IgD-negative memory B cell (primary cell): ENCODE measurements around the gene CYSLTR1. TPM values are rescaled to one million over a fixed set of nuclear protein-coding genes. Genes with fewer than 3 reads are reported as not detected.

Experiments
- H3K27ac Mint-ChIP-seq, 3 donors: one replicate each; pipeline ENCODE4 v1.8.0; 2020 to 2022; ENCODE audit warnings: mild to moderate bottlenecking in 3 of 3, mixed read lengths in 3 of 3, moderate library complexity in 1 of 3
- H3K27me3 Mint-ChIP-seq: one replicate; pipeline ENCODE4 v1.8.0; 2021; ENCODE audit warnings: mixed read lengths
- H3K36me3 Mint-ChIP-seq: one replicate; pipeline ENCODE4 v1.8.0; 2020; ENCODE audit warnings: mild to moderate bottlenecking, mixed read lengths
- H3K4me1 Mint-ChIP-seq, 3 donors: one replicate each; pipeline ENCODE4 v1.8.0; 2020 to 2022; ENCODE audit warnings: mixed read lengths in 3 of 3, mild to moderate bottlenecking in 1 of 3
- H3K4me3 Mint-ChIP-seq, 4 donors: one replicate each; pipeline ENCODE4 v1.8.0; 2020 to 2022; ENCODE audit warnings: mild to moderate bottlenecking in 4 of 4, mixed read lengths in 4 of 4, moderate library complexity in 3 of 4
- H3K9me3 Mint-ChIP-seq, 3 donors: one replicate each; pipeline ENCODE4 v1.8.0; 2020 to 2021; ENCODE audit warnings: mixed read lengths in 3 of 3, mild to moderate bottlenecking in 1 of 3
- polyA plus RNA-seq: library from polyadenylated mRNA; unstranded; fragments of 300-500 nt; fragmentation: Illumina TruSeq; gene quantifications from one replicate; pipeline ENCODE4 v1.2.3, GENCODE V29; 2021

CYSLTR1 gene
- 63.8 TPM for polyA plus RNA-seq

- Mint-ChIP-seq H3K4me1 (peaks cover 45 to 57% (median 55%) of the 10 kb centered on the region in 3 donors), H3K27me3 (no peaks in the 10 kb centered on the region)
These were observed at the start of gene CYSLTR1 for GRCh38 chrX:78327370-78328086. Gene CYSLTR1 (minus strand): TSS chrX:78327611. CDS start chrX:78273746, 53,865 bp downstream.

GRCh38 chrX:78377186-78377585, 49.8 kb upstream of the CYSLTR1 start:
- Mint-ChIP-seq H3K4me3 (no peak overlapping the region), H3K27ac (no peak overlapping the region)

More at GRCh38 chrX:78327370-78328086, at the start of gene CYSLTR1:
- H3K36me3 Mint-ChIP-seq = no peaks in the 10 kb centered on the region
- no peaks in the 10 kb centered on the region for H3K9me3 Mint-ChIP-seq
- H3K27ac Mint-ChIP-seq = peak within 1 kb of the TSS; percentile 78 to 86 (median 83)
- peak within 1 kb of the TSS; percentile 86 to 97 (median 94) for H3K4me3 Mint-ChIP-seq

GRCh38 chrX:78375894-78376293, 48.5 kb upstream of the CYSLTR1 start:
- peaks cover 2% of the 10 kb centered on the region for H3K27me3 Mint-ChIP-seq
- H3K36me3 Mint-ChIP-seq = no peaks in the 10 kb centered on the region
- peaks cover 2 to 8% (median 5%) of the 10 kb centered on the region in 3 donors for H3K9me3 Mint-ChIP-seq
- H3K4me3 Mint-ChIP-seq = no peak overlapping the region
- peaks cover 0 to 2% (median 2%) of the 10 kb centered on the region in 3 donors for H3K4me1 Mint-ChIP-seq
- H3K27ac Mint-ChIP-seq = no peak overlapping the region

More at GRCh38 chrX:78377186-78377585, 49.8 kb upstream of the CYSLTR1 start:
- no peaks in the 10 kb centered on the region for H3K36me3 Mint-ChIP-seq
- H3K9me3 Mint-ChIP-seq = peaks cover 2 to 13% (median 3%) of the 10 kb centered on the region in 3 donors
- H3K27me3 Mint-ChIP-seq = peaks cover 2% of the 10 kb centered on the region
- H3K4me1 Mint-ChIP-seq = peaks cover 0 to 2% (median 2%) of the 10 kb centered on the region in 3 donors

- H3K4me1 Mint-ChIP-seq = no peaks in the 10 kb centered on the region
- H3K27ac Mint-ChIP-seq = no peak overlapping the region
- H3K36me3 Mint-ChIP-seq = peaks cover 2% of the 10 kb centered on the region
- no peaks in the 10 kb centered on the region for H3K27me3 Mint-ChIP-seq
- H3K4me3 Mint-ChIP-seq = no peak overlapping the region
- peaks cover 3 to 9% (median 9%) of the 10 kb centered on the region in 3 donors for H3K9me3 Mint-ChIP-seq
These were observed 39.2 kb upstream of the CYSLTR1 start for GRCh38 chrX:78366576-78366975.

- Mint-ChIP-seq H3K9me3 (peaks cover 1 to 10% (median 3%) of the 10 kb centered on the region in 3 donors), H3K4me3 (no peak overlapping the region), H3K27me3 (no peaks in the 10 kb centered on the region), H3K27ac (no peak overlapping the region), H3K36me3 (peaks cover 6% of the 10 kb centered on the region), H3K4me1 (peaks cover 3 to 6% (median 5%) of the 10 kb centered on the region in 3 donors)
These were observed 30.1 kb upstream of the CYSLTR1 start for GRCh38 chrX:78357342-78358055.

- Mint-ChIP-seq H3K9me3 (peaks cover 0 to 4% (median 1%) of the 10 kb centered on the region in 3 donors), H3K36me3 (no peaks in the 10 kb centered on the region), H3K27ac (peak overlapping the region; percentile 68 to 92 (median 85)), H3K4me1 (peaks cover 43 to 59% (median 57%) of the 10 kb centered on the region in 3 donors), H3K4me3 (peak overlapping the region in 3 of 4 donors; percentile 58 to 78 (median 74)), H3K27me3 (no peaks in the 10 kb centered on the region)
These were observed 6.1 kb upstream of the CYSLTR1 start for GRCh38 chrX:78333521-78333920.

- Mint-ChIP-seq H3K4me3 (peak overlapping the region in 3 of 4 donors; percentile 4 to 6 (median 5)), H3K9me3 (peaks cover 0 to 4% (median 0%) of the 10 kb centered on the region in 3 donors), H3K27me3 (no peaks in the 10 kb centered on the region), H3K27ac (peak overlapping the region; percentile 55 to 91 (median 86)), H3K36me3 (no peaks in the 10 kb centered on the region), H3K4me1 (peaks cover 49 to 68% (median 67%) of the 10 kb centered on the region in 3 donors)
These were observed 4.3 kb upstream of the CYSLTR1 start for GRCh38 chrX:78331708-78332107.

- H3K4me1 Mint-ChIP-seq = peaks cover 49 to 68% (median 64%) of the 10 kb centered on the region in 3 donors
- H3K36me3 Mint-ChIP-seq = no peaks in the 10 kb centered on the region
- no peaks in the 10 kb centered on the region for H3K27me3 Mint-ChIP-seq
- no peaks in the 10 kb centered on the region for H3K9me3 Mint-ChIP-seq
- H3K27ac Mint-ChIP-seq = peak overlapping the region in 2 of 3 donors; percentile 26 to 87
- peak overlapping the region in 2 of 4 donors; percentile 38 to 84 for H3K4me3 Mint-ChIP-seq
These were observed 3.1 kb upstream of the CYSLTR1 start for GRCh38 chrX:78330540-78330939.

- H3K4me3 Mint-ChIP-seq = peak overlapping the region in 3 of 4 donors; percentile 41 to 94 (median 84)
- H3K27ac Mint-ChIP-seq = peak overlapping the region; percentile 72 to 91 (median 87)
- no peaks in the 10 kb centered on the region for H3K9me3 Mint-ChIP-seq
- peaks cover 47 to 64% (median 61%) of the 10 kb centered on the region in 3 donors for H3K4me1 Mint-ChIP-seq
- H3K27me3 Mint-ChIP-seq = no peaks in the 10 kb centered on the region
- H3K36me3 Mint-ChIP-seq = no peaks in the 10 kb centered on the region
These were observed 2.7 kb upstream of the CYSLTR1 start for GRCh38 chrX:78330068-78330467.

- peak overlapping the region; percentile 72 to 91 (median 87) for H3K27ac Mint-ChIP-seq
- H3K4me3 Mint-ChIP-seq = peak overlapping the region; percentile 41 to 94 (median 76)
- H3K4me1 Mint-ChIP-seq = peaks cover 47 to 59% (median 56%) of the 10 kb centered on the region in 3 donors
These were observed 2.1 kb upstream of the CYSLTR1 start for GRCh38 chrX:78329486-78329885.

GRCh38 chrX:78326401-78326800, 1.0 kb downstream of the CYSLTR1 start:
- peaks cover 3% of the 10 kb centered on the region for H3K36me3 Mint-ChIP-seq
- H3K4me1 Mint-ChIP-seq = peaks cover 45 to 59% (median 57%) of the 10 kb centered on the region in 3 donors
- H3K27ac Mint-ChIP-seq = peak overlapping the region in 2 of 3 donors; percentile 78 to 86
- no peaks in the 10 kb centered on the region for H3K9me3 Mint-ChIP-seq
- H3K4me3 Mint-ChIP-seq = peak overlapping the region; percentile 86 to 97 (median 94)
- no peaks in the 10 kb centered on the region for H3K27me3 Mint-ChIP-seq

More at GRCh38 chrX:78329486-78329885, 2.1 kb upstream of the CYSLTR1 start:
- Mint-ChIP-seq H3K36me3 (no peaks in the 10 kb centered on the region), H3K27me3 (no peaks in the 10 kb centered on the region), H3K9me3 (no peaks in the 10 kb centered on the region)

- H3K36me3 Mint-ChIP-seq = peaks cover 3% of the 10 kb centered on the region
- H3K9me3 Mint-ChIP-seq = no peaks in the 10 kb centered on the region
- H3K4me1 Mint-ChIP-seq = peaks cover 39 to 46% (median 41%) of the 10 kb centered on the region in 3 donors
- H3K27ac Mint-ChIP-seq = peak overlapping the region; percentile 6 to 62 (median 49)
- H3K27me3 Mint-ChIP-seq = peaks cover 2% of the 10 kb centered on the region
- peak overlapping the region; percentile 18 to 79 (median 56) for H3K4me3 Mint-ChIP-seq
These were observed 4.5 kb downstream of the CYSLTR1 start for GRCh38 chrX:78322863-78323262.

GRCh38 chrX:78321809-78322208, 5.6 kb downstream of the CYSLTR1 start:
- peaks cover 2% of the 10 kb centered on the region for H3K27me3 Mint-ChIP-seq
- peak overlapping the region; percentile 41 to 88 (median 62) for H3K4me3 Mint-ChIP-seq
- H3K4me1 Mint-ChIP-seq = peaks cover 38 to 46% (median 44%) of the 10 kb centered on the region in 3 donors
- no peaks in the 10 kb centered on the region for H3K9me3 Mint-ChIP-seq
- H3K36me3 Mint-ChIP-seq = peaks cover 3% of the 10 kb centered on the region
- peak overlapping the region; percentile 40 to 89 (median 73) for H3K27ac Mint-ChIP-seq

- Mint-ChIP-seq H3K27ac (no peak overlapping the region), H3K4me1 (peaks cover 43 to 61% (median 44%) of the 10 kb centered on the region in 3 donors), H3K4me3 (peak overlapping the region in 1 of 4 donors; percentile 61), H3K27me3 (peaks cover 2% of the 10 kb centered on the region), H3K36me3 (no peaks in the 10 kb centered on the region), H3K9me3 (no peaks in the 10 kb centered on the region)
These were observed 11.1 kb downstream of the CYSLTR1 start for GRCh38 chrX:78316265-78316664.

- Mint-ChIP-seq H3K9me3 (no peaks in the 10 kb centered on the region), H3K4me3 (peak overlapping the region in 1 of 4 donors; percentile 29), H3K27me3 (peaks cover 3% of the 10 kb centered on the region), H3K4me1 (peaks cover 43 to 61% (median 47%) of the 10 kb centered on the region in 3 donors), H3K36me3 (no peaks in the 10 kb centered on the region), H3K27ac (no peak overlapping the region)
These were observed 11.7 kb downstream of the CYSLTR1 start for GRCh38 chrX:78315745-78316144.
